Activated T-cell treated with anti-CD3 and anti-CD28 coated beads, Interleukin-2, amount 50 U/mL, for 48 hours (primary cell): Measurements from ENCODE around the gene PALLD.

ENCODE experiments used
- DNase-seq, 2 experiments: peaks; one replicate each; pipeline ENCODE4 v3.0.0-alpha.2; 2020

PALLD gene

DNA sequence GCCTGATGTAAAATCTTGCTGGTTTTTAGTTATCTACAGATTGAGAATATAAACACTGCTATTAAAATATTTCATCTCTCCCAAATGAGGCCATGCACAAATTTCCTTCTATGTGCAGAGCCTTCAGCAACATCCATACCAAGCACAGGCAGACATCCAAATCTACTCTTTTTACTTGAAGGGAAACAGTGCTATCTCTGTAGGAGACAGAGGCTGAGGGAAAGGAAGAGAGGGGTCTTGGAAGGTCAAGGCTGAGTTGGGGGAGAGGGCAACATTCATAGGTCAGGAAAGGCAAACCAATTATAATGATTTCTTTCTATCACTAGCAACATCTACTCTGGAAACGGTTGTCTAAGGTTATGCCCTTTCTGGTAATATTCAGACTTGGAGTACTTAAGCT, 273.0 kb downstream of the PALLD start:
- no peak for DNase-seq

DNA sequence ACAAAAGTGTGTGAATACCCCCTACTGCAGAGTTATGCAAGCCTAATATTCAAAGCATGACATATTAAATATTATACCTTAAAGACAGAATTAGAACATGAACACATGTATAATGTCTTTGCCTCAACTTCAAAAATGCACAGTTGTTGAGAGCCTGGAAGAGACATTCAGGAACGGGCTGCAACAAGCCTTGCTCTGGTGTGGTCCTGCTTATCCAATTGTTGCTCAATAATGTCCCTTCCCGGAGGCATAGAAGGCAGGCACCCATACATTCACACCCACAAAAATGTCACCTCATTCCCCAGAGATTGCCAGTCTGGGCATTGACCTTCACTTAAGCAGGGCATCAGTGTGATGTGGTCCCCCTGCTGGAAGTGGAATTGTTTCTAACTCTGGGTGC, 274.4 kb downstream of the PALLD start:
- no peak for DNase-seq

DNA sequence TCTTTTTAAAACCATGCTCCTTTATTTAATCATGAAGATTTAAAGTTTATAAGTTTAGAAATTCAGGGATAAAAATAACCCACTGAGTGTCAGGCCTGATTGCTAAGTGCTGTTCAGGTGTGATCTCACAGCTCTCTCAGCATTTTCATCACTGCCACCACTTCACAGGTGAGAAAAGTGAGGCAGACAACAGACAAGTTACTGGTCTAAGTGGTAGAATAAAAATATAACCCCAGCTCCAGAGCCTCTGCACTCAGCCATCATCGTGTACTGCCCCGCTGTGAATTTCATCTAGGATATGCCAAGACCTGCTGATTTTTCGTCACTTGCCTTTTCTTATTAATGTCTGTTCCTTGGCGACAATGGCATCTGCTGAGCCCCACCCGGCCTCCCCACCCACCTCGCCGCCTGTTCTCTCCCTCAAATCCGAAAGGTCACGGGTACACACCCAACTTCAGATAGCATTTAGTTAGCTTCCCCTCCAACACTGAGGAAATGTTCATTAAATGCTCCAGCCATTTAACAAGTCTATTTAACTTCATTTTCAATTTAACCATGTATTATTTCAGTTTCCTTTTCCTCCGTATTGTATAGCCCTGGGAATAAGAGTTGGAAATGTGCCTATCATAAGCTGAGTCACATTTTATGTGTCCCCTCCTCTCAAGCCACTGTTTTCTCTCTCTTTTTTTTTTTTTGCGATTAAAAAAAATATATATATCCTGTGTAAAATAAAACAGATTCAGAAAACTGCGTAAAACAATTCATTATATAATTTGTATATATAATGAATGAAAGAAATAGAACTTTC, 276.7 kb downstream of the PALLD start:
- no peak for DNase-seq

DNA sequence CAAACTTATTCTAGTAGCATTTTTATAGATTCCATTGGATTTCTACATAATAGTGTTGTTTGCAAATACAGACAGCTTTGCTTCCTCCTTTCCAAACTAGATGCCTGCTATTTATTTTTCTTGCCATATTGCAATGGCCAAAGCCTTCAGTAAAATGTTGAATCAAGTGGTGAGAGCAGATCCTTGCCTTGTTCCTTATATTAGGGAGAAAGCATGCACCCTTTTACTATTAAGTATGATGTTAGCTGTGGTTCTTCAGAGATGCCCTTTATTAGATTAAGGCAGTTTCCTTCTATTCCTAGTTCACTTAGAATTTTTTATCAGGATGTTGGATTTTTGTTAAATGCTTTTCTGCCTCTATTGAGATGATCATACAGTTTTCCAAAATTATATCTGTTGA, 279.5 kb downstream of the PALLD start:
- no peak for DNase-seq

DNA sequence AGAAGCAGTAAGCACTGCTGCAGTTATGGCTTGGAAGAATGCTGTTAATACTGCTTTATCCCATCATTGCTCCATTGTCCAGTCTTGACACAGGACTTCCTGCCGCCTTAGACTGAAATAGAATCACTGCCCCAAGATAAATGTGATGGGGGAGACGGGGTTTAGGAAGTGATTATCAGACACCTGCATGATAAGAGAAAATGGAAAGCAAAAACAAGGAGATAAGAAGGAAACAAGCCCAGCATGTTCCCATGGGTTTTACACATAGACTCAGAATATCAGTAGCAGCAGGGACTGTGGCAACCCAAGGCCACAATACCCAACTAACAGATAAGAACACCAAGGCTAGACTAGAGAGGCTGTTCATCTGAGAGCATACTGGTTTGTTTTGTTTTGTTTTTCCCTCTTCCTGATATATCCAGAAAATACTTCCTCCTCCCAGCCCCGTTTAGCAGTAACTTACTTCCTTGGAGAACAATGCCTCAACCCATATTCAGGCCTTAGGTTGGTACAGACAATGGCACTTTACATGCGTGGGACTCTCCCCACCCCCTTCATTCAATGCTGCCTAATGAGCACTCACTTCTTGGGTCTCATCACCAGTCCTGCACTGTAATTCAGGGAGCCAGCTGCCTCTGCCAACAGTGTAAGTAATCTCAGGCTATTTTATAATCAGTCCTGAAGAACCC, 280.6 kb downstream of the PALLD start:
- no peak for DNase-seq

DNA sequence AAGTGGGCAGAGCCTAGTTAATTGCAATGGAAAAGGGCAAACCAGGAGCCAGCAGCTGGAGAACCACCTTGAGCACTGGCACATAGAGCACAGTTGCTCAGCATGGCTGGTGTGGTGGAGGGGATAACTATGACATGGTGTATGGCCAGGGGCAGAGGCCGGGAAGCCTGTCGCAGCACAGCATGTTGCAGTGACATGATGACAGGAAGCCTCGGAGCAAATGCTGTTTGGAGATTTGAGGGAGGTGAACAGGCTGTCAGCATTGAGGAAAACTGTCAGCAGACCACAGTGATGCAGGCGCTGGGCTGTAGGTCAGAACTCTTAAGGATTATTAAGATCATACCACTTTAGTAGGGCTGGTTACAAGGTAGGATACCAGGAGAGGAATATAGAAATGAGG, 284.5 kb downstream of the PALLD start:
- no peak for DNase-seq

DNA sequence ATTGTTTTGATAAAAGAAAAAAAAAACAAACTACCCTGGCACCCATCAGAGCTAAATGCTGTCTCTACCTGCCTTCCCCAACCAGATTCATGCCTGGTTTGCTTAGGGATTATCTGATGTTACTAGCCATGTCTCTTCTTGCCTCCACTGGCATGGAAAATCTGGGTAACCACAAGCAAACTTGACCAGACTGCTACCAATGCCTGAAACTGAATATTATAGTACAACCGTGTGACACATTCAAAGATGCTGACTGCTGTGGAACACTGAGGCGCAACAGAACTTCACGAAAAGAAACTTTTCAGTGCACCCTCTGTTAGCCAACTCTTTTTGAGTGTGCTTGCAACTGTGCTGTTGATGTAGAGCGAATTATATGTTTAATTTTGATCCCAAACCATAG, 285.1 kb downstream of the PALLD start:
- no peak for DNase-seq

DNA sequence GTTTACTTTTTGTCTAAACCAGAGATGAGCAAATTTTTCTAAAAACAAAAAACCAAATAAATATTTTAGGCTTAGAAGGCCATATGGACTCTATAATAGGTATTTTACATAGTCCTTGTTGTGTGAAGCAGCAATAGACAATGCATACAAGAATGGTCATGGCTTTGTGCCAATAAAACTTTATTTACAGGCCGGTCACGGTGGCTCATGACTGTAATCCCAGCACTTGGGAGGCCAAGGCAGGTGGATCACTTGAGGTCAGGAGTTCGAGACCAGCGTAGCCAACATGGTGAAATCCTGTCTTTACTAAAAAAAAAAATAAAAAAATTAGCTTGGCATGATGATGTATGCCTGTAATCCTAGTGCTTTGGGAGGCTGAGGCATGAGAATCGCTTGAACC, 285.6 kb downstream of the PALLD start:
- DNase-seq: no peak

DNA sequence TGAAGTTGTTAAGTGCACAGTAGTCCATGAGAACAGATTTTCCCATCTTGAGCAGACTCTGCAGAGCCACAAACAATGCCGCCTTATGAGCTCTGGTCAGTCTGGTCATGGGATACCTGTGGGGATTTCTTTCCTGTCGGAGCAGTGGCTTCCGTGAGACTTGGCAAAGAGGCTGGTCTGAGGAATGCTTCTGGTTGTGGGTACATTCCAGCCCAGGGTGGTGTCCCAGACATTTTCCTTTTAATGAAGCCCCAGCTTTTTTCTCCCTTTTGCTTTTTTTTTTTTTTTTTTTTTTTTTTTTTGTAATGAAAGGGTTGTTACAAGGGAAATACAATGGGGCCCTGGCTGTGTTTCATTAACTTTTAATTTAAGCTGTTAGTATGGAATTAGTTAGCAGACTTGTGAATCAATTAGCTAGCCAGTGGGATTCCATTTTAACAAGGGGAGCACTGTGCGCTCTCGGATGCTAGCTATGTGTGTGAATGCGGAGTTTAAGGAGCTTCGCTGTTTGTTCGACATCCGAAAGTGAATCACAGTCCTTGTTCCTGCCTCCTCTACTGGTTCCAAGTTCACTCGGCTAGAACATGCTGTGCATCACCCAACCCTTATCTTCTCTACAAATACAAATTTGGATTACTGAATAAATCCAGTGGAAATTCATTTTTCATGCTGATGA, 288.1 kb downstream of the PALLD start:
- DNase-seq: no peak

DNA sequence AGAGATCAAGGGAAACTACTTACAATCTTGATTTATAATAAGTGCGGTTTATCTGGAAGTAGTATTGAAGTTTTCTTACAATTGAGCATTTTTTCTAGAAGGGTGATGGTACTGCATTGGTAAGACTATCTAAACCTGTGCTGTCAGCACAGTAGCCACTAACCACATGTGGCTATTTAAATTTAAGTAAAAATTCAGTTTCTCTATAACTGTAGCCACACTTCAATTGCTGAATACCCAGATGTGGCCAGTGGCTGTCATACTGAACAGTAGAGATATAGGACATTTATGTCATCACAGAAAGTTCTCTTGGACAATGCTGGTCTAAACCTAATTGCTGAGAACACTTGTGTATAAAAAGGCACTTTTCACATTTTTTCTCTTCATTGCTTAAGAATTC, 290.5 kb downstream of the PALLD start:
- no peak for DNase-seq

DNA sequence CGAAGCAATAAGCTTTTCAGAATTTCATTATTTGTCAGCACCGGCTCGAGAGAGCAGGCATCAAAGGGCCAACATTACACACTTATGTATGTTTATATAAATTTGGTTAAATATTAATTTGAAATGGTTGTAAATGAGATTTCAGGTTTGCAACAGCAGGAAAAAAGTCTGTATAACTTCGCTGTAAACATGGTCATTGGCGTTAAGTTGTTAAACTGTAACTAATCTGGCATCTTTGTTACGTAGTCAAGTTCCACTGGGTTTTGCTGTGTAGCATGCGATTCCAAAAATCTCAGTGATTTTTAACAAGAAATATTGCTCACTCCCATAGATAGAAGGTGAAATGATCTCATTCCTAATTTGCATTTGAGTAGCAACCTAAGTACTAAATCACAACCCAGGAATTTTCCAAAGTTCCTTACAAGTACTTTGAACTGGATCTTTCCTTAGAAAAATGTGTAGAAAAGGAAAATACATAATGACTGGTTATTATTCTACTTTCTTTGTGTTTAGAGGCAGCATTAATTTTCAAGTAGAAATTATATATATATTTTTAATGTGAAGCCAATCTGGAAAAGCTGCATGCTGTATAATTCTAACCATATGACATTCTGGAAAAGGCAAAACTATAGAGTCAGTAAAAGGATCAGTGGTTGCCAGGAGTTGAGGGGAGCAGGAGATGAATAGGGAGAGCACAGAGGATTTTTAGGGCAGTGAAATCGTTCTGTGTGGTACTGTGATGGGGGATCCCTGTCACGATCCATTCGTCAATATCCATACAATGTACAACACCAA, 291.1 kb downstream of the PALLD start:
- no peak for DNase-seq

DNA sequence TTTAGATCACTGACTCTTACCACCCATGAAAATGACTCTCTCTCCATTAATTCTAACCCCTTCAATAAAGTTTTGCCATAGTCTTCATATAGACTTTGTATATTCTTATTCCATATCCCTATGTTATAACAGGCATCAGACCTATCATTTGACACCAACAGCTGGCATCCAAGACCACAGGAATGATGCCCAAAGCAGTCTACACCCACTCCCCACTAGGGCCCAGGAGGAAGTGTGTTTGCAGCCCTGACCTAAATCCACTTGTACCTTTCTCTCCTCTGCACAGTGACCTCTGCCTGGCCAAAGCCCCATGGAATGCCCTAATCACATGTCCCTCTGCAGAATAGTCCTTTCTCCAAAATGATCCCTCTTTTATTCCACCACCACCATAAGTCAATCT, 294.0 kb downstream of the PALLD start:
- no peak for DNase-seq

DNA sequence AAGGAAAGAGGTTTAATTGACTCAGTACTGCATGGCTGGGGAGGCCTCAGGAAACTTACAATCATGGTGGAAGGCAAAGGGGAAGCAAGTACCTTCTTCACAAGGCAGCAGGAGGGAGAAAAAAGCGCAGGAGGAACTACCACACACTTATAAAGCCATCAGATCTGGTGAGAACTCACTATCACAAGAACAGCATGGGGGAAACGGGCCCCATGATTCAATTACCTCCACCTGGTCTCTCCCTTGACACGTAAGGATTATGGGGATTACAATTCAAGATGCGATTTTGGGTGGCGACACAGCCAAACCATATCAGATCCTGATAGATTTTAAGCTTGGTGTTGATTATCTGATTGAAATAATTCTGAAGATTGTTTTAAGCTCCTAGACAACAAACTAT, 294.5 kb downstream of the PALLD start:
- no peak for DNase-seq

DNA sequence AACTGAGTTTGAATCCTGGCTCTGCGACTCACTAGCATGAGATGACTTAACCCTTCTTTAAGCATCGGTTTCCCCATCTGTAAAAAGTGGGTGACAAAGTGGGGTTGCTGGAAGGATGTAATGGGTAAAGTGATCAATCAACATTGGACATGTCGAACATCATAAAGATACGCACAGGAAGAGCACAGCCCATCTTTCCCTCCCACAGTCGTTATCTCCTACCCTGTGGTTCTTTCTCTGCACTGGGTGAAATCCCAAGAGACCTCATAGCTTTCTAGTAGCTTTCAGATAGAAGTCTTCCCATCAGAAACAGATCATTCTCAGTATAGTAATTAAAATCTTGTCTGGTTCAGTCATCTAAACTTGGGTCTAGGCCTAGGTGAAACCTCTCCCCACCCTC, 296.7 kb downstream of the PALLD start:
- DNase-seq: no peak

DNA sequence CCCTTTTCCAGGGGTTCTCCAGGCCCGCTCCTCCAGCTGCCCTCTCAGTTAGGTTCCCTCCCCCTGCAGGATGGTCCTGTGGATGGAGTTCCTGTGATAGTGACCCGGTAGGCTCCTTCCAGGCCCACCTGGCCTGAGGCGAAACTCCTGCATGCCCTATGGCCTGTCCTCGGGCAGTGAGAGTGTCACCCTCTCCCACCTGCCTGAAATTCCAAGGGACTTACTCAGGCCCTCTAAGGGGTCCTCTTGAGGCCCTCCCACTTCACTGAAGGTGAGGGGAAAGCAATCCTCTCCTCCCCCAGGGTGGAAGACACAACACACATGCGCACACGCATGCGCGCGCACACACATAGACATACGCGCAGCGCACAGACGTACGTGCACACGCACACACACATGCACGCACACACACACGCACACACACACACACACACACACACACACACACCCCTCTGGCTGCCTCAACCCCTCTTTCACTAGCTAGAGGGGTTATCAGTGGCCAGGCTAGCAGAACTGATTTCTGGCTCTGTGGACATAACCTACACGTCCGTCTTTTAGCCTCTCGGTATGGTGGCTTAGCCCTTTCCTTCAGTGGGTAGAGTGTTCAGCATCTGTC, 297.3 kb downstream of the PALLD start:
- no peak for DNase-seq

DNA sequence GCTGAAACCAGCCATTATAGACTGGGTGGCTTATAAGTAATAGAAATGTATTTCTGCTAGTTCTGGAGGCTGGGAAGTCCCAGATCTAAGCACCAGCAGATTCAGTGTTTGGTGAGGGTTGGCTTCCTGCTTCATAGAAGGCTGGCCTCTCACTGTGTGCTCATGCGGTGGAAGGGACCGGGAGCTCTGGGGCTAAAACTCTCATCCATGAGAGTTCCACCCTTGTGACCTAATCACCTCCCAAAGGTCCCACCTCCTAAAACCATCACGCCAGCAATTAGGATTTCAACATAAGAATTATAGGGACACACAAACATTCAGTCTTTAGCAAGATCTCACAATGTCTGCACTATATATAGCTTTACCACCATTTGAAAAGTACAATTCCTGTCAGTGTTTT, 298.0 kb downstream of the PALLD start:
- DNase-seq: no peak

DNA sequence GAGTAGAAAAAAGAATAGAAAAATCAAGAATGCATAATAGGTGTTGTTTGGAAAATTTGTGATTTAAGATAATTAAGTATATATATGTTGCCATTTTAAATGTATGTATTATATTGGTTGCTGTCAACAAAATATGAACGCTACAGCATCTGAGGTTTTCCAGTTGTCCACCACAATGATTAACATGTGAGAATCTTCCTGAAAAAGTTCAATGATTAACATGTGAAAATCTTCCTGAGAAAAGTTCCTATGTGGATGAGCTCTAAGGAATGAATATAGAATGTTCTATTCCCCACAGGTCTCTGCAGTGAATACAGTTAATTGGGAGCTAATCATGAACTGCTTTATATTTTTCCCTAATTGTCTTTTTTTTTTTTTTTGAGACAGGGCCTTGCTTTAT, 298.5 kb downstream of the PALLD start:
- no peak for DNase-seq

DNA sequence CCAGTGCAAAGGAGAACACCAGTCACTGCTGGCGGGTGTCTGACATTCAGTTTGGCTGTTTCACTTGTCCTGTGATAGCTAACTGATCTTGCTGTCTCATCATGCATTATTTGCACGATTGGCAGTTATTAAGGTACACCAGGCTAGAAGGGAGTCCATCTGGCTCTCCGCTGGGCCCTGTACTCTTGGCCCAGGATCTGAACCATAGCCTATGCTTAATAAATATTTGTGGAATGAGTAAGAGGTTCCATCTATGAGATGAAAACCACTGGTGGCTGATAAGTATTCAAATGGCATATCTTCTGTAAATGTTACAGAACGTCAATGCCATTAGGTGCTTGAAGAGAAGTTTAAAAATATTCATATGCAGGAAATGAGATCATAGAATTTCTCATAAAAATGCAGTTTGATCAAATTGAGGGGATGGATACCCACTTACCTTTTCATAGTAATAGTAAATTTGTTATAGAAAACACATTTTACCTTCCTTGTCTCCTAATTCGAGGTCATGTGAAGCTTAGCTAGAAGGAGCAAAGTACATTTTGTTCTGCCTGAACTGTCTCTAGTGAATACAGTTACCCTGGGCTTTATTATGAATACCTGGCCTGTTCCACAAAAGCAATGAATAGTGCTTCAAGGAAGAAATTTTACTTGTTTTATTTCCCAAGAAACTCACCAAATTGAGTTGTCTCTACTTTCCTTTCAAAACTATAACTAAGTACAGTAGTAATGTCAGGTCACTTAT, 299.7 kb downstream of the PALLD start:
- no peak for DNase-seq

DNA sequence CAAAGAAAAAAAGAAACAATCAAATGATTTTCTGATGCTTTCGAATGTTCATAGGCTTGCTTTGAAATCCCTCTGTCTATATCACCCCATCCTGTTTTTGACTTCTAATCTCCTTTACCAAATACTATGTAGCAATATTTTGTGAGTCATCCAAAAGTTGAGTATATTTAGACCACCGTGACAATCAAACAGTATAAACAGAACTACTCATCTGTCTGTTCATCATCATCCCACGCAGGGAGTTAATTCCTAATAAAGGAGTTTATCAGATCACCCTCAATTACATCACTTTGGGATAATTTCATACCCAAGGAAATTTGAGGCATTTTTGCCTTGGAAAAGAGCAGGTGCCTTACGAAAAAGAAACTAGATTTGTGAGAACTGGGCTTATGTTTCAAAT, 300.3 kb downstream of the PALLD start:
- DNase-seq: no peak

DNA sequence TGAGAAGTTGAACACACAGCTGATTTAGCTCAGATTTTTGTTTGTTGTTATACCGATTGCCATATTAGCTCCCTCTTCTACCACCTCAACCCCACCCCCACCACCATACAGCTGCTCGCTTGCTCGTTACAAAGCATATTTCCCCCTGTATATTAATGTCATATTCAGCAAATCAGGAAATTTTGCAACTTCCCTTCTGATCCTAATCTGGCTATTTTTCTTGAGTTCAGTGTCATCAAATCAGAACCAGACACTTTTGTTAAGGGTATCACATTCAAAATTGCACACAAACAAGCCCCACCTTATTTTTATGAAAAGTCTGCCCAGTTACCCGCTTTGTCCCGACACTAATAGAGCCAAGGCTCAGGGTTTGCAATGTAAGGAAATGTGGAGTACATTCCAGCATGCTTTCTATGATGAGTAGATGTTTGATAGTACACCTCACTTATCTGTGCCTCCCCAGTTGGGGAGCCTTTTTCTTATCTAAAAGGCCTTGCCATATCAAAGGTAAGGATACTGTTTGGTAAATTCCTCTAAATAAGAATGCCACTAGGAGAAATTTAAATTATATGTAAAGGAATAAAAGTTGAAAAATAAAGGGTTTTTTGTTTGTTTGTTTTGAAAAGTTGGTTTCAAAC, 301.0 kb downstream of the PALLD start:
- DNase-seq: no peak

DNA sequence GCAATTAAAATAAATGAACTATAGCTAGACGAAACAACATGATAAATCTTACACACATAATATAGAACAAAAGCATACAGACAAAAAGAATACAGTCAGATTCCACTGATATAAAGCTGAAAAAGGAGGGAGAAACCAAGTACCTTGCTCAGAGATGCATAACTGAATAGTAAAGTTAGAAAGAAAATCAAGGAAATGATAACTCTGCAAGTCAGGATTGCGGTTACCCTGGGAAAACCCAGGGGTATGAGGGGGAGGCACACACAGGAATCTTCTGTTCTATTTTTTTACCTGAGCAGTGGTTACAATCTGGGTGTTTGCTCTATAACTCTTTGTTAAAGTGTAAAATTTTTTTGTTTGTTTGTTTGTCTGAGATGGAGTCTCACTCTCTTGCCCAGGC, 304.1 kb downstream of the PALLD start:
- no peak for DNase-seq

DNA sequence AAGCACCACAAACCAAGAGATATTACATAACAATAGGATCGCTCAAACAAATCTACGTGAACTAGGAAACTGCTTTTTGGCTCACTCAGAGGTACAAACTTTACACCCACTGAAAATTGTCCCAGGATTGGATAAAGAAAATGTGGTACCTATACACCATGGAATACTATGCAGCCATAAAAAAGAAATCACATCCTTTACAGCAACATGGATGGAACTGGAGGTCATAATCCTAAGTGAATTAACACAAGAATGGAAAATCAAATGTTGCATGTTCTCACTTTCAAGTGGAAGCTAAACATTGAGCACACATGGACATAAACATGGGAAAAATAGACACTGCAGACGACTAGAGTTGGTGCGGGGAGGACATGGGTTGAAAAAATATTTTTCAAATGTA, 305.4 kb downstream of the PALLD start:
- no peak for DNase-seq
